Activated CD4-positive, alpha-beta T cell treated with anti-CD3 and anti-CD28 coated beads, Interleukin-2, Interleukin-4, amounts not matched to agents 100 ng/mL and 50 ng/mL, durations not matched to agents 16 hours and 8 hours (primary cell): ENCODE data around the gene TRIM43B.
A peak's percentile ranks its signal among the peaks of the same experiment; 100 is the strongest.
"Not testable (repeated sequence)": the region's sequence is repeated elsewhere in the genome, so short reads cannot be mapped to it uniquely, and the experiment has no call there.

Source experiments
- DNase-seq: peaks from one replicate; pipeline ENCODE4 v3.0.0-alpha.2; 2020; ENCODE audit warnings: low spot score

The TRIM43B gene

GRCh38 chr2:95484654-95485053 lies at the start of gene TRIM43B:
TSS of gene TRIM43B (minus strand) at chr2:95484754. CDS start at chr2:95482714, 2,040 bp downstream.
- DNase-seq = not testable (repeated sequence)

- peak; percentile 19 for DNase-seq
These were observed 46.8 kb upstream of the TRIM43B start for GRCh38 chr2:95531254-95531771.

DNA sequence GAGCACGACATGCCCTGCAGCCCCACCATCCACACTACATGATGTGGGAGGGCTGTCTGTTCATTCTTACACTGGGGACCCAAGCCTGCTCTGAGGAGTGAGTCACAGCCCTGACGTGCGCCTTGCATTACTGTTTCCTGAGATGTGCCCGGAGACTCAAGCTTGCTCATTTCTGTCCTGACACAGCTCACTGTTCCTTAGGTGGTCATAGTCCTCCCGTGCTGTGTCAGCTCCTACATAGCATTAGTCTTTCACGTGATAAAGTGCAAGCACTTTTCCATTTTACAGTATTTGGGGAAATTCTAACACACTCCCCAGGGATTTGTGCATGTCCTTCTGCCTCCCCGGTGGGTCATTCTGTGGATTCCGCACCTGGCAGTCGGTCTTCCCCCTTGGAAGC lies 46.2 kb upstream of the TRIM43B start:
- peak; percentile 73 for DNase-seq

DNA sequence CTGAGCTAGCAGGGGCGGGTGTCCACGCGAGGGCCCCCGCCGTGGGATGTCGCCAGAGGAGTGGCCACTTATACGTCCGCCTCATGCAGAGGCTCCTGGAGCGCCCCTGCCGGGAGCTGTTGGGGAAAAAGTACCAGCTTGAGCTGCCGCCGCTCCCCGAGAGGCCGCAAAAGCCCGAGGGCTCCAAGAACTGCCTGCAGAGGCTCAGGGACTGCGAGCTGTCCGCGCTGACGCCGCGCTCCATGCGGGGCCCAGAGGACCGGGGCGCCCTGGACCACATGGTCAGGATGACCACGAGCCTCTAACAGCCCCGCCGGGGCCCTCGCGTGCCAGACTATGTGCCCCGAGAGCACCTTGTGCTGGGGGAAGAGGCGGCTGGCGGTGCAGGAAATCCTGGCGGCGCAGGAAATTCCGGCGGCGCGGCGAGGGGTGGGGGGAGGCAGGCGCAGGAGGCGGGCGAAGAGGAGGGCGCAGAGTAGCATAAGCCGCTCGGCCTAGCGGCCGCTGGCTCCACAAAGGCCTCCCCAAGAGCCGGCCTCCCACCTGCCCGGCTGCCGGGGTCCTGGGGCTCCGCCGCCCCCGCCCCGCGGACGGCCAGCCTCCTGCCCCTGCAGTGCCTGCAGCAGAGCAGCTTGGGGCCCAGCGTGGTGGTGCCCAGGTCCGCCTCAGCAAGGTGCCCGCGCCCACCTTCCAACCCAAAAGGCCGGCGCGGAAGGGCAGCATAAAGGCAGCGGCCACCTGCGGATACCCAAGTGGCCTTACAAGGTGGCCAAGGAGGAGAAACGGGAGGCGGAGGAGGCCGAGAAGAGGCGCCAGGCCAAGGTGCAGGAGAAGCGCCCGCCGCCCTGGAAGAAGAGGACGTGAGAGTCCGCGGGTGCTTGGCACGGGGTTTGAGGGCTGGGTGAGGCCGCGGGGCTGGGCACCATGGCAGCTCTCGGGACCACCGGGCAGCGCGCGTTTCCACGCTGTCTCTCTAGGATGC lies 42.1 kb upstream of the TRIM43B start:
- DNase-seq = peak; percentile 68

- DNase-seq = no peak
These were observed 40.9 kb upstream of the TRIM43B start for GRCh38 chr2:95525294-95526035.

DNA sequence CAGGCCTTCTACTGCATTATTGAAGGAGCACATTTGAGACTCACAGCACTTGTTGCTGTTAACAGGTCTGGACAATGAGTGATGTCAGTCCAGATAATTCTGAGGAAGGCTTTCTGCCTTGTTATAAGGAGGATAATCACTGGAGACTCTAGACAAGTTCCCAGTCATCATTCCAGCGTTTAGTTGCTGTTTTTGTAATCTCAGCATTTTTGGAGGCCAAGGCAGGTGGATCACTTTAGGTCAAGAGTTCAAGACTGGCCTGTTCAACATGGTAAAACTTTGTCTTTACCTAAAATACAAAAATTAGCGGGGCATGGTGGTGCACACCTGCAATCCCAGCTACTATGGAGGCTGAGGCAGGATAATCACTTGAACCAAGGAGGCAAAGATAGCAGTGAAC lies 39.6 kb upstream of the TRIM43B start:
- DNase-seq = no peak

DNA sequence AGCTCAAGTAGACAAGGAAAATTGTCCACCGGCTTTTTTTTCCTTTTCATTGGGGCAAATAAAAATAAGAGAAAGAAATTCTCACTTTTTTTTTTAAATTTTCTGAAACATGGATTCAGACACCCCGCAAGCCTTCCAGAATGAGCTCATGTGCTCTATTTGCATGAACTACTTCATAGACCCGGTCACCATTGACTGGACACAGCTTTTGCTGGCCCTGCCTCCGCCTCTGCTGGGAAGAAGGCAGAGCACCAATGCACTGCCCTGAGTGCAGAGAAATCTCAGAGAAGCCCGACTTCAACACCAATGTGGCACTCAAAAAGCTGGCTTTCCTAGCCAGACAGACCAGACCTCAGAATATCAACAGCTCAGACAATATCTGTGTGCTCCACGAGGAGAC lies 30.2 kb upstream of the TRIM43B start:
- no peak for DNase-seq

- DNase-seq = not testable (repeated sequence)
These were observed 29.7 kb upstream of the TRIM43B start for GRCh38 chr2:95514226-95514625.

DNA sequence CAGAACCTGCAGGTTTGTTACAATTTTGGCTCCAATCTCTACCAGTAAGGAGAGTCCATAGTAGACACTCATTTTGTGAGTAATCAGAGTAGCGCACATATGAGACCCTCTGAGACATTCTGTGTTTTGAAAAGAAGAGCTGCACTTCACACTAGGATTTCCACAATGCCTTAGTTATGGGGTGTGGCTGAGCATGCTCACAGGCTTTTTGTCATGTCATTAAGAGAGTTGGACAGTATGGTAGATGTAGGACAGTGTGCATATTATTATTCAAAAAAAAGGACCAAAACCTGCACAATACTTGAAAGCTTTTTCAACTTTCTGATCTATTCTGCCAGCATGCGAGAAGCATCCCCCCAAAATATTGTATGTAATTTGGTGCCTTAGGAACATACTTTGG lies 24.9 kb upstream of the TRIM43B start:
- DNase-seq = no peak

DNA sequence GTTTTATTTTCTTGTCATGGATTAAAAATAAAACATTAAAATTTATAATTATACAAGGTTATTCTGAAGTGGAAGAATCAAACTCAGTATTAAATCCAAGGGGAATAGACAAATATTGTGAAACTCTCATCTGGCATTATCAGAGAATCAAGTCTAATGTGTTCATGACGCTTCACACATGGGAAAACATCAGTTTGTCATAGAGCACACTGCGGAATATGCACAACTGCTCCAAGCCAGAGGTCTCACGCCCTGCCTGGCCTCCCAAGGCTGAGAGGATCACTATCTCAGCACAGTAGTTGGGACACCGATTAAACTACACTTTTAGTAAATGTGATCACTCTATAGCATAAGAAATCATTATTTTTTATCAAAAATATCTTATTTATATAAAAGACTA lies 20.7 kb upstream of the TRIM43B start:
- no peak for DNase-seq

GRCh38 chr2:95500854-95501253 lies 16.3 kb upstream of the TRIM43B start:
- DNase-seq = no peak

- DNase-seq = not testable (repeated sequence)
These were observed 7.5 kb upstream of the TRIM43B start for GRCh38 chr2:95492076-95492475.

- DNase-seq = not testable (repeated sequence)
These were observed 9.5 kb downstream of the TRIM43B start for GRCh38 chr2:95475025-95475424.

GRCh38 chr2:95467984-95468383 lies 16.6 kb downstream of the TRIM43B start:
- DNase-seq = not testable (repeated sequence)

DNA sequence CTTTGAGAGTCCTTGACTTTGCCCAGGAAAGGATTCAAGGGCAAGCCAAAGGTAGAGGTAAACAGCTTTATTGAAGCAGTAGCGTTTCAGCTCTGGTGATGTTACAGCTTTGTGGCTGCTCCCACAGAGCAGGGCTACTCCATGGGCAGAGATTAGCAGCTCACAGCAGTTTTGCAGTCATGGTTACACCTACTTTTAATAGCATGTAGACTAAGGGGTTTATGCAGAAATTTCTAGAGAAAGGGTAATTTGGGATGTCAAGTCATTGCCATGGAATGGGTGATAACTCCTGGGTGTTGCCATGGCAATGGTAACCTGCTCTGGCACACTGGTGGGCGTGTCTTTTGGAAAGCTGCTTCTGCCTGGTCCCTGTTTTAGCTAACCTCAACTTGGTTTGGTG lies 18.0 kb downstream of the TRIM43B start:
- DNase-seq = not testable (repeated sequence)

DNA sequence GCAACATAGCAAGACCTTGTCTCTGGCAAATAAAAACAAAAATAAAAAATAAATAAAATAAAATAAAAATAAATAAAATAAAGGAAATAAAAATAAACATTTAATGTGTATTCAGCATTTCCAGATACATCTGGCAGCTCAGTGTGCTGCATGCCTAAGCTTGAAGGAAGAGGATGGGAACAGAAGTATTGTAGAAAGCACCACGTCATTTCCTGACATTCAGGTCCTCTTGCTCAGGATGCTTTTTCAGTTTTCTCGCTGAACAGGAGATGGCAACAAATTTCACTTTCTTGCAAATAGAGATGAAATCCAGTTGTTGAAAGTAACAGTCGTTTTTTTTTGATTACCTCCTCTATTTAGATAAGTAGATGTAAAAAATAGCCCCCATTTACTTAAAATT lies 21.3 kb downstream of the TRIM43B start:
- DNase-seq = not testable (repeated sequence)

GRCh38 chr2:95445317-95445716 lies 39.2 kb downstream of the TRIM43B start:
- DNase-seq = not testable (repeated sequence)

GRCh38 chr2:95442474-95443099 lies 42.0 kb downstream of the TRIM43B start:
- DNase-seq = not testable (repeated sequence)

DNA sequence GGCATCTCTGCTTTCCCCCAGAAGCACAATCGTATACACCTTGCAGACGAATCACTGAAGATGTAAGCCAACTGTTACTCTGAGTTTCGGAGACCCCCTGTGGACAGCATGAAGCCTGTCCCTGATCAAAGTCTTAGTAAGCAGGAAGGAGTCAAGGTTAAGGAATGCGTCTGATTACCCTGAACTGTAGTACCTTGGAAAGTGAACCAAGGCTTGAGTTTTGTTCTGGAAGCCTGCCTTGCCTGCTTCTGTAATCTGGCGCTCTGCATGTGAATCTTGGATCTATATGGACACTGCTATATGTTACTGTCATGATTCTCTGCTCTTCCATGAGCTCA lies 48.7 kb downstream of the TRIM43B start:
- not testable (repeated sequence) for DNase-seq

DNA sequence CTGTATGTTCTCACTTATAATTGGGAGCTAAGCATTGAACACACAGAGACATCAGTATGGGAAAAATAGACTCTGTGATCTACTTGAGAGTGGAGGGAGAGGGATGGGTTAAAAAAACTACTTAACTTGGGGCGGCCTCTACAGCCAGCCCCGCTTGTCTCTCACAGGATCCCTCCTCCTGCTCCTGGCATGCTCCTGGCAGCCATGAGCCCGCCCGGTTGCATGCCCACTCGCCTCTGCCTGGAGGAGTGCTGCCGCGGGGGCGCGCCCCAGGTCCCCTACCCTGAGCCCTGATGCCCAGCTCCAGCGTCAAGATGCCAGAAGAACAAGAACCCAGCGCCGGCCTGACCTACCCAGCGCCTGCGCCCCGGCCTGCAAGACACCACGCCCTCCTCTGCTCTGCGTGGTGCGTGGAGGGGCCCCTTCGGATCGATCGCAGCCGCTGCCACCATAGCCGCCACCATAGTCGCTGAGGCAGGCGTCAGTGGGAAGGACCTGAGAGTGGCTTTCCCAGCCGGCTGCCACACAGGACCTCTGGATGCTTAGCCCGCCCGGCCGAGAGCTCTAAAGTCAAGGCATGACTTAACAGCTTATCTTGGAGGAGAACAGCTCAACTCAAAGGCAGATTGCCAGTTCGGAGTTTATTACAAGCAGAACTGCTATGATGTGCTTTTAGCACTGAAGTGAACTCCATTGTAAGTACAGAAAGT lies 49.2 kb downstream of the TRIM43B start:
- DNase-seq = not testable (repeated sequence)

- DNase-seq = not testable (repeated sequence)
These were observed 50.0 kb downstream of the TRIM43B start for GRCh38 chr2:95434507-95435076.
